ENCODE measurements around the gene PPIL6.
"Not testable (repeated sequence)": the region's sequence is repeated elsewhere in the genome, so short reads cannot be mapped to it uniquely, and the experiment has no call there.

Gene PPIL6

GRCh38 chr6:109466212-109466923 lies 25.9 kb upstream of the PPIL6 start:
- DNase-seq, result no peak

- DNase-seq, result no peak
Measured at GRCh38 chr6:109465772-109466171, 25.3 kb upstream of the PPIL6 start.

GRCh38 chr6:109461733-109462526 lies 21.5 kb upstream of the PPIL6 start:
- no peak for DNase-seq

GRCh38 chr6:109461205-109461604 lies 20.8 kb upstream of the PPIL6 start:
- not testable (repeated sequence) for DNase-seq

GRCh38 chr6:109460161-109460829 lies 19.9 kb upstream of the PPIL6 start:
- no peak for DNase-seq

GRCh38 chr6:109458774-109459531 lies 18.5 kb upstream of the PPIL6 start:
- DNase-seq, result no peak

GRCh38 chr6:109457562-109457996 lies 17.2 kb upstream of the PPIL6 start:
- DNase-seq, result no peak

GRCh38 chr6:109456710-109457561 lies 16.5 kb upstream of the PPIL6 start:
- no peak for DNase-seq

GRCh38 chr6:109456111-109456583 lies 15.7 kb upstream of the PPIL6 start:
- no peak for DNase-seq

- peak; percentile 37 to 71 (median 61) for DNase-seq
Measured at GRCh38 chr6:109455437-109456110, 15.1 kb upstream of the PPIL6 start, which contains the start of gene MICAL1. Gene MICAL1 (minus strand): TSS chr6:109455772. CDS start chr6:109454196, 1,576 bp downstream.

- peak in 3 of 4 experiments; percentile 31 to 45 (median 41) for DNase-seq
Measured at GRCh38 chr6:109454496-109455436, 14.3 kb upstream of the PPIL6 start.

GRCh38 chr6:109453594-109454495 lies 13.4 kb upstream of the PPIL6 start:
- DNase-seq, result no peak

GRCh38 chr6:109453156-109453555 lies 12.7 kb upstream of the PPIL6 start:
- DNase-seq, result no peak

GRCh38 chr6:109452181-109452580 lies 11.8 kb upstream of the PPIL6 start:
- no peak for DNase-seq

- DNase-seq, result no peak
Measured at GRCh38 chr6:109451376-109451775, 10.9 kb upstream of the PPIL6 start.

- no peak for DNase-seq
Measured at GRCh38 chr6:109450801-109451200, 10.4 kb upstream of the PPIL6 start.

GRCh38 chr6:109449795-109450673 lies 9.6 kb upstream of the PPIL6 start:
- DNase-seq, result peak in 2 of 4 experiments; percentile 17 to 19
